Renal cortical epithelial cell (primary cell): Measurements from ENCODE around the gene ZNF2. TPM values are rescaled to one million over a fixed set of nuclear protein-coding genes. Genes with fewer than 3 reads are reported as not detected.
"Not testable (repeated sequence)": the region's sequence is repeated elsewhere in the genome, so short reads cannot be mapped to it uniquely, and the experiment has no call there.

Experiments
- DNase-seq: peaks from one replicate; pipeline ENCODE4 v3.0.0-alpha.2; 2011; ENCODE audit warnings: low read depth
- total RNA-seq: library from RNA; depleted of rRNA; stranded (reverse); fragments of >200 nt; gene quantifications from 2 replicates; pipeline ENCODE4 v1.2.3, GENCODE V29; 2014

ZNF2 gene
- total RNA-seq = 4.7 and 10.3 TPM in 2 replicates

DNA sequence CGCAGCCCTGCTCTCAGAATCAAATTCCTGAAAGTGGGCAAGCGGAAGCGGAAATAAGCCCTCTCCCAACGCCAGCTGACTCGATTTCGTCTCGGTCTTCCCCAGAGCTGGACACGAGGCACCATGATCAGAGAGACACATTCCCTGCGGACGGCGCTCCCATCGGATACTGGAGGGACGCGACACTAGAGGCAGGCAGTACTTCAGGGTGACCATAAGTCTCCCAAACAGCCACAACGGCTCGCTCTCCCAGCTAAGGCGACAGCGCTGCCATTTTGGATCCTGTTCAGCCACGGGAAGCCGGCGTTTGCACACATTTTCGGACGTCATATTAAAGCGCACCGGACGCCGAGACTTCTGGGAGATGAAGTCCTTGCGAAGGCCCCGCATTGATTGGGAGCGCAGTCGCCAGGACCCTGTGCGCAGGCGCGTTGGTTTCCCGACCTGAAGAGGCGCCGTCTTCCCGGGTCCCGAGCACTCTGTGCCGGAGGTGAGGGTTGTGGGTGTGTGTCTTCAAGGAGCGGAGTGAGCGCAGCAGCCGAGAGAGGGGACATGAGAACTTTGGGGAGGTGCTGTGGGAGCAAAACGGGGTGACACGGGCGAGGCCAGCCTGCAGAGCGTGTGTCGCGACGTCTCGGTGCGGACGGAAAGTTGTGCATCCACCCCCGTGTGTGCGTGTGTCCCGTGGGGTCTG, at the start of gene ZNF2:
TSS of gene ZNF2 (plus strand) at position 439 of the 694 bp plus-strand sequence. CDS start 10,418 bp downstream, outside the sequence.
- DNase-seq = peak; percentile 96

DNA sequence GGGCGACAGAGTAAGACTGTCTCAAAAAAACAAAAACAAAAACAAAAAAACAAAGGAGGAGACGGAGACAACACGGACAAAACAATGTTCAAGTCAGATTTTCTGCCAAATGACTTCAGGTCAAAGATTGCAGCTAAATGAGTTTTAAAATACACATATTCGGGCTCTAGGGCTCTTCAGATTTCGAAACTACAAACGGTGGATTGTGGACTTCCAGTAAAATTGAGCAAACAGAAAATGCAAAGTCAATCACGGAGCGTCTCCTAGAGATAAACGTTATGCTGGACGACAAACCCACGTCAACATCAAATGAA, 44.6 kb upstream of the ZNF2 start:
- peak; percentile 18 for DNase-seq

DNA sequence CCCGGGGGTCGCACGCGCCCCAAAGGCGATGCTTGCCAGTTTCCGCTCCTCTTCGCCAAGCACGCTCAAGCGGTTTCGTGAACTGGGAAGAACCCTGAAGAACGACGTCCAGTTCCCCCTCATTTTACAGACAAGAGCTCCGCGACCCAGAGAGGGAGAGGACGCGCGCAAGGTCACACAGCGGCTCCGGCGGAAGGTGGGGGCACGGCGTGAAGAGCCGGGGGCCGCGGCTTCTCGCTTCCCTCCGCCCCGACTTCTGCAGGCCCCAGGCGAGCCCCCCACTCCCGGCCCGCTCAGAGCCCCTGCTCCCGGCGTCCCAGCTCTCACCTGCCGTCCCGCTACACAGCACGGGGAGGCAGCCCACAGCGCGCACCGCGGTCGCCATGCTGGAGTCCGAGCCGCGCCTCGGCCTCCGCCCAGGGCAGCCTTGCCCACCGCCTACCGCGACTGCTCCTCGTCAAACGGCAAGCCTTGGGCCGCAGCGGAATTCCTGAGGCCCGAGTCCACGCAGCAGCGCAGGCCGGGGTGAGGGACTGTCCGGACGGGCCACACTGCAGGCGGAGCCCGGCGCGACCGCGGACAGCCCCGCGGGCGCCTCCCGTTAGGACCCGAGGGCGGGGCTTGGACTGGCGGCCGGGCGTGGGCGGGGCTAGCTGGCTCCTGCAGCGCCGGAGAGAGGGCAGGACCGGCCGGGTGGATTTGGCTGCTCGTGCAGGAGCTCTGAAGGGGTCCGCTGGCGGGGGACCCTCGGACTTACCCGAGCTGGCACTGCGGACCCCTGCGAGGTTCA, 44.0 kb upstream of the ZNF2 start, which contains the start of gene MRPS5:
TSS of gene MRPS5 (minus strand) at position 402 of the 790 bp plus-strand sequence. CDS start at position 385, 17 bp downstream.
- peak; percentile 28 for DNase-seq

DNA sequence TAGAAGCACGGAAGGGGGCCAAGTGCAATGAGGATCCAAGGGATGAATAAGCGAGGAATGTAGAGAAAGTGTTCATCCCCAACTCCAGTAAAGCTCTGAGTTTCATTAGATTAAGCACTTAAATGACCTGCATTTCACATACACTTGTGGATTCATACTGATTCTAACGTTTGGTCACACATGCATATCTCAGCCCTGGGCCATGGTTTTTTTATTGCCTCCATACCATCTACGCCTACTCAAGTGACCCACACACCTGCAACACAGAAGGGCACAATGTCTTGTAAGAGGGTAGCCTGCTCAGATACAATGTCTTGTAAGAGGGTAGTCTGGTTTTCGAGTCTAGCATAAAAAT, 43.4 kb upstream of the ZNF2 start:
- DNase-seq = no peak

DNA sequence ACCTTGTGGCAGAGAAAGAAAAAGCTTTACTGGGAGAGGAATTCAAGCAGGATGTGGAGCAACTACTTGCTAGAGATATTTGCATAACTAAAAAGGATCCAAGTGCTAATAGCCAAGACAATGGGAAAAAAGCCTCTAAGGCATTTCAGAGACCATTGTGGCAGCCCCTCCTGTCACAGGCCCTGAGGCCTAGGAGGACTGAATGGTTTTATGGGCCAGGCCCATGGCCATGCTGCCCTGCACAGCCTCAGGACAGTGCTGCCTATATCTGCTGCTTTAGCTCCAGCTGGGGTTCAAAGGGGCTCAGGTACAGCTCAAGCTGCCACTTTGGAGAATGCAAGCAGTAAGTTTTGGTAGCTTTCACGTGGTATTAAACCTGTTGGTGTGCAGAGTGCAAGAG, 26.9 kb upstream of the ZNF2 start:
- DNase-seq = no peak

DNA sequence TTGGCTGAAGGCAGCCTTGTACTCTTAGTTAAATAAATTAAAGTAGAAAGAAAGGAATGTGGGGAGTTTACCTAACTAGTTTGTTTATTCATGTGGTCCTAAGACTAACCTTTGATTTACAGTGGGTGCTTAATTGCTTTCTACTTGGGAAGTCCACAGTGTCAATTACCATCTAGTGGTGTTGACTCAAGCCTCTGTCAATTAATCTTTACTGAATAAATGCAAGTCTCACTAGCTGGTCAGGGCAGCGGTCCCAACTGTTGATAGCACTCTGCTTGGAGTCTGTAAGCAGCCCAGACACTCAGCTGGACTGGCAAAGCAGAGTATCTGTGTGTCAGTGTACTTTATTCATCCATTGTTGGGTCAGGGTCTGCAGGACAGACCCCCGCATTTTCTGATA, 21.8 kb upstream of the ZNF2 start:
- no peak for DNase-seq

DNA sequence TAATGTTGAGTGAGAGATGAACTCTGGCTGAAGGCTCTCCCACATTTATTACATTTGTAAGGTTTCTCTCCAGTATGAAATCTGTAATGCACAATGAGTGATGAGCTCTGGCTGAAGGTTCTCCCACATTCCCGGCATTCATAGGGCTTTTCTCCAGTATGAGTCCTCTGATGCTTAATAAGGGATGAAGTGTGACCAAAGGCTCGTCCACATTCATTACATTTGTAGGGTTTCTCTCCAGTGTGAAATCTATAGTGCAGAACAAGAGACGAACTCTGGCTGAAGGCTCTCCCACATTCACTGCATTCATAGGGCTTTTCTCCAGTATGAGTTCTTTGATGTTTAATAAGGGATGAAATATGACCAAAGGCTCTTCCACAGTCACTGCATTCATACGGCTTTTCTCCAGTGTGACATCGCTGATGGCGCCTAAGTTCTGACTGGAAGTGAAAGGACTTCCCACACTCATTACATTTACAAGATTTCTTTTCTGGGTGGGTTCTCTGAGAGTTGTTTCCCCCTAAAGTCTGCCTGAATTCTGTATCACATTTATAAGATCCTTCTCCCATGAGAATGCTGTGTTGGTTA, 16.1 kb upstream of the ZNF2 start:
- DNase-seq = no peak

DNA sequence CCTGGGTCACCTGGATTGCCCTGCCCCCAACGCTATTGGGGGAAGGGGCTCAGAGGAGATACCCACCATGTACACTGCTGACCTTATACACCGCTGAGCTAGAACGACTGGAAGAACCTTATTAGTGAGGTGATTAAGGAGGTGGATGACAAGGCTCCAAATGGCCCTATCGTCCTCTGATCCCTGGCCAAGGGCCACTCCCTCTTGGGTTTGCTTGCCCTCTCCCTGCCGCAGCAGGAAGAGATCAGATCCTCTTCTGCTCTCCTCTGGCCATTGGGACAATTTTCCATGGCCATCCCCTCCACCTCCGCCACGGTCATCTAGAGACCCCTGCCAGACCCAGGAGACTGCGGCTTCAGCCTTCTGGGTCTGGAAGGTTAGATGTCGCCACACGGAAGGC, 7.2 kb upstream of the ZNF2 start:
- no peak for DNase-seq

DNA sequence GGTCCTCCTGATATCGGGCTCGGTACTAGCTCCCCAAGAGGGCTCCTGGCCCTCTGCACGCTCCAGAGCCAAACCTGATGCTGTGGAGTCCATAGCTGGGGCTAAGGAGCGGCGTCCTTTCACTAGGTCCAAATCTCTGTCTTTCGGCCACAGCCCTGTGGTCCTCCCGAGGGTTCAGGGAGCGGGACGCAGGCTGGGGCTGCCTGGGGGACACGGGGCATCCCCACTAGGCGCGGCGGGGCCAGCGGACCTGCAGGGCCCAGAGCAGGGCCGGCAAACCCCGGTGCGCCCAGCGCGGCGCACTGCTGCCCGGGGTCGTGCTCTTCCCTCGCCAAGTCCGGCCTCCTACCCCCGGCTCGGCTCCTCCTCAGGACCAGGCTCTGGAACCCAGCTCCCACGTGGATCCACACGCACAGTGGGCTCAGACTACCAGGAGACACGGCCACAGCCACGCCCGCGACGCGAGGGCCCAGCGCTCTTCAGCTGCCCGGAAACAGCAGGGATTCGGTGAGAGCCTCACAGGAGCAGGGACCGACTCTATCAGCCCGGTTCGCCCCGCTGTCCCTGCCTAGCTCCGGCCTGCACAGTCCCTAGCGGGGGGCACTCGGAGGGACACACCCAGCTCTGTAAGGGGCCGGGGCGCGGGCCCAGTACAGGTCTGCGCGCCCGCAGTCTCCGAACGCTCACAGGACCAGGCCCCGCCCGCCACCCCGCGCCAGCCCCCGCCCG, 6.6 kb upstream of the ZNF2 start:
- peak; percentile 4 for DNase-seq

DNA sequence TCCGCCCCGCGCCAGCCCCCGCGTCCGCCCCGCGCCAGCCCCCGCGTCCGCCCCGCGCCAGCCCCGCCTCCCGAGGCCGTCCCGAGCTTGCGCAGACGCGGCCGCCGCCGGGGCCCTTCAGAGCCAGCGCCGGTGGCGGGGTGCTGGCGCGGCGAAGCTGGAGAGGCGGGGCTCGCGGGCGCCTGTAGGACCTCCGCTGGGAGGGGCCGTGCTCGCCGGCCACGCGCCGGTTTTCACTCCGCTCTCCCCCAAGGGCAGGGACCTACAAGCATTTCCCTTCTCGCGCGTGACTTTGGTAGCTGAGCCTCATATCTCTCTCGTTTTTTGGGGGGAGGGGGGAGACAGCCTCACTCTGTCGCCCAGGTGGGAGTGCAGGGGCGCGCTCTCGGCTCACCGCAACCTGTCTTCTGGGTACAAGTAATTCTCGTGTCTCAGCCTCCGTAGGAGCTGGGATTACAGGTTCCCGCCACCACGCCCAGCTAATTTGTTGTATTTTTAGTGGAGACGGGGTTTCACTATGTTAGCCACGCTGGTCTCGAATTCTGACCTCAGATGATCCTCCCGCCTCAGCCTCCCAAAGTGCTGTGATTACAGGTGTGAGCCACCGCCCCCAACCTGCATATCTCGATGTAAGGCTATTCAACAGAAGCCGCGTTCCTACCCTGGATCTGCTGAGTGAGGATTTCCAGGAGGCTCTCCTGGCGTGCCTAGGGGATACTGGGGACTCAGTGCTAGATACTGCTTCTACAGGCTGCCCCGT, 5.7 kb upstream of the ZNF2 start, which contains the start of gene ZNF514:
TSS of gene ZNF514 (minus strand) at position 159 of the 760 bp plus-strand sequence. CDS start 6,595 bp downstream, outside the sequence.
- peak; percentile 24 for DNase-seq

DNA sequence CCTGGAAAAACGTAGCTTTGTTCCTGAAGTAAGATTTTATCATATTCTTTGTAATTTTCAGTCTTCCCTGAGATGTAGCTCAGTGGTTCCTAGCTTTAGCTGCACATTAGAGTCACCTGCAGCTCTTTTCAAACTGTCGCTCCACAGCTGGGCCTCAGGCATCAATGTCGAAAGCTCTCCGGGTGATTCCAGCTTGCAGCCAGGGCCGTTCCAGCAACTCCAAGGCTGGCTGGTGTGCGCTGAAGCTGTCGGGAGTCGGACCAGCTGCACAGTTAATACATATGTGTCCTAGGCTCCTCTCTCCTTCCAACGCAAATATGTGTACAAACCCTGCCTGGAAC, 609 bp upstream of the ZNF2 start:
- DNase-seq = no peak

DNA sequence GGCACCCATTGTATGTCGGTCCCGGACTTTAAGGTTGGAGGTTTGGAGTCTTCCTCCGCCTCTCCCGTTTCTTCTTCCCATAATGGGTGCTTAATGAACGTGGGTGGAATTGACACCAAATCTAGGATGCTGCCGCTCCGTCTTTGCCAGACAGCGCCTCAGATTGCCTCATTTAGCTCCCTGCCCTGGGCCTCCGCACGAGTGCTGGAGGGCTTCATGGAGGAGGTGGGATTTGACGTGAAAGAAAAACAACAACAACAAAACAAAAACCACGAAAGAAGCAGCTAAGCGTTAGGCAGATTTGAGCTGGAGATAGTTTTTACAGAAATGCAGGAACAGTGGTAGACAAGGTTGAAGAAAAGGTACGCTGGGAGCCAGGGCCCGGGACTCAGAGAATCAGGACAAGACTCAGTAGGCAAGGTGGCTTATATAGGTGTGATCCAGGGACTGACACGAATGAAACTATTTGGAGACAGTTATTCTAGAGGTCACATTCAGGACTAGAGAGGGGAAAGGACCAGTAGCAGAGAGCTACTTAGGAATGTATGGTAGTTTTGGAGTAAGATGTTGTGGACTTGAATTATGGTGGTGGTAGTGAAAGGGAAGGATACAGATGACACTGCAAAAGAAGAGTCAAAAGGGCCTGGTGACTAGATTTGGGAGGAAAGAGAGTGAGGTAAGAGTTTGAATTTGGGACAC, 605 bp downstream of the ZNF2 start:
- no peak for DNase-seq

DNA sequence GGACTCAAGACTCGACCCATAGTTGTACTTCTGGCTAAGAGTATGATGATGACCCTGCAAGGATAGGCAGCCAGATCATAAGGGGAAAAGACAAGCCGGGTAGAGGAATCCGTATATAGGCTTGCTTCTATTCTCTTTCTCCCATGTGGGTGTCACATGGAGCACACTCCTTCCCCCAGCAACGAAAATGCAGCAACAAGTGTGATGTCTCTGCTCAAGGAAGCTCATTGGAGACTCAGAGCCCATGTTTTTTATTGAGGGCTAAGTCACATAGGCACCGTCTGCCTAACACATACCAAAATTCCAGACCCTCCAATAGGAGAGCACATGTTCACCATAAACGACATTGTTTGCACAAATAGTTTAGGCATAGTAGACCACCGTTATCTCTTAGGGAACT, 6.3 kb downstream of the ZNF2 start:
- DNase-seq = no peak

DNA sequence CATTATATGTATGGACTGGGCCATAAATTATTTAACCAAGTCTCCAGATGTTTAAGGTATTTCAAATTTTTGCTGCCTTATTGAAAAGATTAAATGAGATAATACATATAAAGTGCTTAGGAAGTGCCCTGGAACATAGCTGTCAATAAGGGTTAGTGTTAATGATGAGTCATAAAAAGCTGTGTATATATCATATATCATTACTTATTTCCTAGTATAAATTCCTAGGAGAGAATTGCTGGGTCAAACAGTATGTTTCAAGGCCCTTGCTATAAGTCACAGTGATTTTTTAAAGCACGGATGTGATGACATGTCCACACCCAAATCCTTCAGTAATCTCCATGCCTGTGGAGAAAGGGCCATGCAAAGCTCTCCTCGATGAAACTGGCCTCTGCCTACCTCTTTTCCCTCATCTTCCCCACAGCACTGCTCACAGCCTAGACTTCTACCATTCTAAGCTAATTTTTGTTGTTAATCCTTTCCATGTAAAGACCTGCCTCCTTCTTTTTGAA, 8.5 kb downstream of the ZNF2 start:
- no peak for DNase-seq

DNA sequence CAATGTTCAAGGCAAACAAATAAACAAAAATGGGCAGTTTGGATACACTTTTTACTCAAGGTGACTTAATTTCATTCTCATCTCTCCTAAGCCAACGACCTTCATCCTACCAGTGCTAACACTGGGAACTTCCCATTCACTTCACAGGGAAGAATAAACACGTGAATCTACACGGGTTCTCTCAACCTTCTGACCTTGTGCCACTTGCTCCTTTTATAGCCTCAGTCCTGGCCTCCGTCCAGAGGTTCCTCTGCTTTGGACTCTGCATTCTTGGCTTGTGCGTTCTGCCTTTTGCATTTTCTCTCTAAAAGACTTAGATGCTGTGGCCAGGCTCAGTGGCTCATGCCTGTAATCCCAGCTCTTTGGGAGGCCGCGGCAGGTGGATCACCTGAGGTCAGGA, 13.8 kb downstream of the ZNF2 start:
- no peak for DNase-seq

DNA sequence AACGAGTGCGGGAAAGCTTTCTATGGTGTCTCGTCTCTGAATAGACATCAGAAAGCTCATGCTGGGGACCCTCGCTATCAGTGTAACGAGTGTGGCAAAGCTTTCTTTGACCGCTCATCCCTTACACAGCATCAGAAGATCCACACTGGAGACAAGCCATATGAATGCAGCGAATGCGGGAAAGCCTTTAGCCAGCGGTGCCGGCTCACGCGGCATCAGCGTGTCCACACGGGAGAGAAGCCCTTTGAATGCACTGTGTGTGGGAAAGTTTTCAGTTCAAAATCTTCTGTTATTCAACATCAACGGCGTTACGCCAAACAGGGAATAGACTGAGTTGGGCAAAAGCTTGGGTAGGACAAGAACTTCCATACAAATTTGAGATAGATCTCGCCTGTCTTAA, 16.2 kb downstream of the ZNF2 start:
- DNase-seq = no peak

DNA sequence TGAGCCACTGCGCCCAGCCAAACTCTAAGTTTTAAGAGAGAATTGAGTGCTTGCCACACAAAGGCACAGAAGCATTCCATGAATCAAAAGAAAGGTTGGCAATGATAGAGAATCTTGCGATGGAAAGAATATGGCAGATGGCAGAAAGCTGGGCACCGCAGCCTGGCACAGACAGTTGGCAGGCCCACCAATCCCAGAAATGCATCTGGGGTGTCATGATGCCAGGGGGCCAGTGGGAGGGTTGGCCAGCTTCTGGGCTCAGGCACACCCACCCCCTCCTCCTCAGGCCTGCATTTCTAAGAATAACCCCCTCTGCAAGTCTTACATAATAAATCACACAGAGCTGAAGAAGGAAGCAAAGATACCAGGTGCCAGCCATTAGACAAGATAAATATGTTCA, 19.6 kb downstream of the ZNF2 start:
- DNase-seq = no peak

DNA sequence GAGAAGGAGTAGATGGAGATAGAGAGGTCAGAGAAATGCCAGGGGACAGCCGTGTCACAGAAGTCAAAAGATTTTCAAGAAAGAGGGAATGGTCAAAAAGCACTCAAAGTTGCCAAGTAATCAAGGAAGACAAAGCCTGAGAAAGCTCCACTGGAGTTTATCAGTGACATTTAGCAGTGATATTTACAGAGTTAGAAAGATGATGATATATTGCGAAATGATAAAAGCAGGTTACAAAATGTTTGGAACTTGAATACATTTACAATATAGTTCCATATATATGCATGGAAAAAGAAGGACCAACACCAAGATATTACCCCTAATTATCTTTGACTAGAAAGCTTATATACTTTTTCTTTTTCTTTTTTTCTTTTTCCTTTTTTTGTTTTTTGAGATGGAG, 20.4 kb downstream of the ZNF2 start:
- no peak for DNase-seq

DNA sequence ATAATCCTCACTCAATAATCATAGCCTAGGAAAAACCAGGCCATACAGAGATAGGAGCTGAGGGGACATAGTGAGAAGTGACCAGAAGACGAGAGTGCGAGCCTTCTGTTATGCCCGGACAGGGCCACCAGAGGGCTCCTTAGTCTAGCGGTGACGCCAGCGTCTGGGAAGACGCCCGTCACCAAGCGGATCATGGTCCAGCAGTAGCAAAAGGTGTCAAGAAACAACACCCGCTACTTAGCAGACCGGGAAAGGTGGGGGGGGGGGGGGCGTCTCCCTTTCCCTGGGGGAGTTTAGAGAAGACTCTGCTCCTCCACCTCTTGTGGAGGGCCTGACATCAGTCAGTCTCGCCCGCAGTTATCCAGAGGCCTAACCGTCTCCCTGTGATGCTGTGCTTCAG, 27.3 kb downstream of the ZNF2 start:
- not testable (repeated sequence) for DNase-seq

DNA sequence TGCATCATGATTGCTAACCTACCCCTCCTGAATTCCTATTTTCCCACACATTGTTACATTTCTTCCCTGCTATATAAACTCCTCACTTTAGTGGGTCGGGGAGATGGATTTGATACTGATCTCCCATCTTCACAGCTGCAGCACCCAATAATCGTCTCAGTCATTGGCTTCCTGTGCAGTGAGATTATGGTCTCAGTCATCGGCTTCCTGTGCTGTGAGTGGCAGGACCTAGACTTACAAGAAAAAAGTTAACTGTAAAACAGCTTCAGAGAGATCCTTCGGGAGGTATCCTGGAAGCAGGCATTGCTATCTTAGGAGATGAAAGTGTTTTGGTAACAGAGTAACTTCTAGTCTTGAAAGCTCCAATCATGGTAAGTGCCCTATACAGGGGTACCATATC, 38.3 kb downstream of the ZNF2 start:
- no peak for DNase-seq

DNA sequence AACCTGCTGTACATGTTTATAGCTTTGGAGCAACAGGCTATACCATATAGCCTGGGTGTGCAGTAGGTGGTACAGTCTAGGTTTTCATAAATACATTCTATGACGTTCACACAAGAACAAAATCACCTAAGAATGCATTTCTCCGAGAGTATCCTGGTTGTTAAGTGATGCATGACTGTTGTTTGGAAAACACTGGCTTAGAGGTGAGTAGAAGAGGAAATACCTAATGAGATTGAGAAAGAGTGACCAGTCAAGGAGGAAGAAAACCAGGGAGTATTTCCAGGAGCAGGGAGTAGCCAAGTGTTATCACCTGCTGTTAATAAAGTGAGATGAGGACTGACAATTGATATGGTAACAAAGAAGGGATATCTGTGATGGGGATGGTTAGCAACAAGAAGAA, 38.8 kb downstream of the ZNF2 start:
- peak; percentile 64 for DNase-seq
